Stomach (tissue), 9 donors: ENCODE results near the gene C16orf92. TPM values are rescaled to one million over a fixed set of nuclear protein-coding genes. Genes with fewer than 3 reads are reported as not detected.

Source experiments
- DNase-seq, 2 donors: peaks; one replicate each; pipeline versions ENCODE4 v3.0.0 to v3.0.0-alpha.2; 2013 to 2019
- H3K27ac ChIP-seq, 5 donors: fragments of 200-600 bp in 4 of 5; sonication (generic) in 4 of 5; one replicate each; pipeline ENCODE4 v1.5.1; 2013 to 2019; ENCODE audit warnings: mild to moderate bottlenecking in 1 of 5, moderate library complexity in 1 of 5
- H3K27me3 ChIP-seq, 3 donors: fragments of 200-600 bp; sonication (generic); one replicate each; pipeline ENCODE4 v1.5.1; 2017 to 2019; ENCODE audit warnings: mixed run types in 1 of 3
- H3K36me3 ChIP-seq, 4 donors: fragments of 200-600 bp; sonication (generic); 1 replicate in 3 of 4; 2 replicates in 1 of 4; pipeline ENCODE4 v1.5.1; 2016 to 2019
- H3K4me1 ChIP-seq, 4 donors: fragments of 200-600 bp; sonication (generic); one replicate each; pipeline ENCODE4 v1.5.1; 2016 to 2019
- H3K4me3 ChIP-seq, 4 donors: fragments of 200-600 bp; sonication (generic) in 3 of 4; one replicate each; pipeline ENCODE4 v1.5.1; 2016 to 2019; ENCODE audit warnings: mild to moderate bottlenecking in 1 of 4
- H3K9me3 ChIP-seq, 4 donors: fragments of 200-600 bp; sonication (generic); one replicate each; pipeline ENCODE4 v1.5.1; 2016 to 2019
- CTCF ChIP-seq, 7 experiments: fragments of 450-650 bp in 4 of 7; fragments of 200-600 bp in 3 of 7; sonication (generic) in 3 of 7; IDR thresholded peaks; one replicate each; pipeline ENCODE4 v1.5.1; 2016 to 2019; ENCODE audit warnings: antibody characterized with exemption in 7 of 7, control low read depth in 2 of 7, mild to moderate bottlenecking in 1 of 7
- EP300 ChIP-seq: sonication (generic); formaldehyde crosslinking; IDR thresholded peaks from one replicate; pipeline ENCODE4 v1.6.1; 2017; ENCODE audit warnings: antibody characterized with exemption
- POLR2A ChIP-seq, 4 donors: fragments of 450-650 bp; IDR thresholded peaks; one replicate each; pipeline ENCODE4 v1.6.1; 2016; ENCODE audit warnings: antibody characterized with exemption in 4 of 4, control low read depth in 2 of 4, mild to moderate bottlenecking in 1 of 4, moderate library complexity in 1 of 4
- POLR2AphosphoS5 ChIP-seq, 3 donors: sonication (generic); formaldehyde crosslinking; IDR thresholded peaks; one replicate each; pipeline ENCODE4 v1.6.1; 2016; ENCODE audit warnings: antibody characterized with exemption in 3 of 3
- WGBS, 5 donors: extraction: QIAGEN DNeasy Blood & Tissue Kit in 3 of 5; methylation state at CpG; one replicate each; pipeline versions ENCODE4 v1.1.5 to v1.1.7; 2013 to 2018; 5-methylcytosine and 5-hydroxymethylcytosine counted together
- intact Hi-C: fragments of 100-400 bp; cut with DNase I; formaldehyde crosslinking; loops from one replicate; pipeline ENCODE4 v1.15.1; 2023; ENCODE audit warnings: low total_unique reads
- polyA plus RNA-seq, 3 donors: library from polyadenylated mRNA; stranded (reverse); fragments of 200-250 nt; gene quantifications; one replicate each; pipeline ENCODE4 v1.2.3, GENCODE V29; 2013
- total RNA-seq, 5 donors: library from RNA; depleted of rRNA; stranded (reverse); fragments of >200 nt; gene quantifications; one replicate each; pipeline versions ENCODE4 v1.1.0 to v1.2.3, GENCODE V29; 2014 to 2016
- donor health status: healthy with polysubstance abuse.
- donor health status: Bipolar disorder and iron deficiency.
- donor health status: healthy.

The C16orf92 gene
- total and polyA plus RNA-seq, 8 donors, result not detected

GRCh38 chr16:30060346-30060745, 37.3 kb downstream of the C16orf92 start:
- Histone ChIP-seq H3K4me3 (no peak overlapping the region), H3K9me3 (no peaks in the 10 kb centered on the region), H3K4me1 (peaks cover 18 to 37% (median 25%) of the 10 kb centered on the region in 4 donors), H3K27ac (peak overlapping the region in 1 of 5 donors; percentile 22), H3K27me3 (no peaks in the 10 kb centered on the region), H3K36me3 (no peaks in the 10 kb centered on the region)
- DNase-seq, result peak in 1 of 2 donors; percentile 59
- 59 to 78% (median 64%) methylated on average over 4 of the region's 4 CpGs for whole genome bisulfite sequencing, 5 donors
- TF ChIP-seq POLR2AphosphoS5 (IDR thresholded peaks at IDR 0.05) (peak in 2 of 3 donors; percentile 47 to 48), POLR2A (IDR thresholded peaks at IDR 0.05) (no peak), EP300 (no peak), CTCF (IDR thresholded peaks at IDR 0.05) (no peak)
- intact Hi-C loops, result no loop called here

- no peak for DNase-seq
- Histone ChIP-seq H3K4me1 (peaks cover 14 to 32% (median 23%) of the 10 kb centered on the region in 4 donors), H3K27ac (peak overlapping the region in 1 of 5 donors; percentile 22), H3K27me3 (no peaks in the 10 kb centered on the region), H3K36me3 (no peaks in the 10 kb centered on the region), H3K9me3 (no peaks in the 10 kb centered on the region), H3K4me3 (no peak overlapping the region)
- intact Hi-C loops, result no loop called here
- WGBS, 5 donors, result 54 to 74% (median 59%) methylated on average over 2 of the region's 2 CpGs
- no peak for TF ChIP-seq POLR2AphosphoS5 (IDR thresholded peaks at IDR 0.05)
Measured at GRCh38 chr16:30060836-30061554, 38.0 kb downstream of the C16orf92 start.

- Histone ChIP-seq H3K4me1 (peaks cover 30 to 52% (median 44%) of the 10 kb centered on the region in 4 donors), H3K4me3 (peak overlapping the region; percentile 75 to 96 (median 80)), H3K36me3 (peaks cover 14 to 18% (median 17%) of the 10 kb centered on the region in 4 donors), H3K27me3 (no peaks in the 10 kb centered on the region), H3K27ac (peak overlapping the region; percentile 92 to 100 (median 98)), H3K9me3 (no peaks in the 10 kb centered on the region)
- intact Hi-C loops, result no loop called here
- DNase-seq, result no peak
- TF ChIP-seq POLR2AphosphoS5 (IDR thresholded peaks at IDR 0.05), result no peak
- no peak for TF ChIP-seq EP300
- no peak for TF ChIP-seq POLR2A (IDR thresholded peaks at IDR 0.05)
- TF ChIP-seq CTCF (IDR thresholded peaks at IDR 0.05), result no peak
- 51 to 61% (median 54%) methylated on average over 7 to 12 of the region's 12 CpGs for WGBS, 5 donors
Measured at GRCh38 chr16:30063278-30063892, 40.4 kb downstream of the C16orf92 start.

GRCh38 chr16:30063893-30064728, 41.1 kb downstream of the C16orf92 start:
- H3K36me3 ChIP-seq, result peaks cover 21 to 26% (median 24%) of the 10 kb centered on the region in 4 donors
- H3K27me3 ChIP-seq, result no peaks in the 10 kb centered on the region
- no peaks in the 10 kb centered on the region for H3K9me3 ChIP-seq
- peak; percentile 79 to 89 for DNase-seq
- H3K4me3 ChIP-seq, result peak overlapping the region; percentile 75 to 96 (median 80)
- peak overlapping the region; percentile 92 to 100 (median 98) for H3K27ac ChIP-seq
- intact Hi-C loops, result no loop called here
- 1 to 5% (median 3%) methylated on average over 16 to 27 of the region's 27 CpGs for WGBS, 5 donors
- H3K4me1 ChIP-seq, result peaks cover 37 to 60% (median 51%) of the 10 kb centered on the region in 4 donors
- TF ChIP-seq POLR2A (IDR thresholded peaks at IDR 0.05) (no peak), EP300 (no peak), CTCF (IDR thresholded peaks at IDR 0.05) (peak in 2 of 7 experiments; percentile 51 to 60), POLR2AphosphoS5 (IDR thresholded peaks at IDR 0.05) (peak; percentile 38 to 79 (median 73))
